Measurements from ENCODE around the gene NME9.

Gene NME9

GRCh38 chr3:138374573-138375134, 45.0 kb upstream of the NME9 start:
- no peak for DNase-seq (ENCODE audit: low read depth)
- TF ChIP-seq, protein P1, sequence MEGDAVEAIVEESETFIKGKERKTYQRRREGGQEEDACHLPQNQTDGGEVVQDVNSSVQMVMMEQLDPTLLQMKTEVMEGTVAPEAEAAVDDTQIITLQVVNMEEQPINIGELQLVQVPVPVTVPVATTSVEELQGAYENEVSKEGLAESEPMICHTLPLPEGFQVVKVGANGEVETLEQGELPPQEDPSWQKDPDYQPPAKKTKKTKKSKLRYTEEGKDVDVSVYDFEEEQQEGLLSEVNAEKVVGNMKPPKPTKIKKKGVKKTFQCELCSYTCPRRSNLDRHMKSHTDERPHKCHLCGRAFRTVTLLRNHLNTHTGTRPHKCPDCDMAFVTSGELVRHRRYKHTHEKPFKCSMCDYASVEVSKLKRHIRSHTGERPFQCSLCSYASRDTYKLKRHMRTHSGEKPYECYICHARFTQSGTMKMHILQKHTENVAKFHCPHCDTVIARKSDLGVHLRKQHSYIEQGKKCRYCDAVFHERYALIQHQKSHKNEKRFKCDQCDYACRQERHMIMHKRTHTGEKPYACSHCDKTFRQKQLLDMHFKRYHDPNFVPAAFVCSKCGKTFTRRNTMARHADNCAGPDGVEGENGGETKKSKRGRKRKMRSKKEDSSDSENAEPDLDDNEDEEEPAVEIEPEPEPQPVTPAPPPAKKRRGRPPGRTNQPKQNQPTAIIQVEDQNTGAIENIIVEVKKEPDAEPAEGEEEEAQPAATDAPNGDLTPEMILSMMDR (IDR thresholded peaks at IDR 0.05; ENCODE audit: insufficient read depth, low read depth, low read length, missing control alignments) = no peak
- no peak overlapping the region for H3K4me3 ChIP-seq (ENCODE audit: low read length)

DNA sequence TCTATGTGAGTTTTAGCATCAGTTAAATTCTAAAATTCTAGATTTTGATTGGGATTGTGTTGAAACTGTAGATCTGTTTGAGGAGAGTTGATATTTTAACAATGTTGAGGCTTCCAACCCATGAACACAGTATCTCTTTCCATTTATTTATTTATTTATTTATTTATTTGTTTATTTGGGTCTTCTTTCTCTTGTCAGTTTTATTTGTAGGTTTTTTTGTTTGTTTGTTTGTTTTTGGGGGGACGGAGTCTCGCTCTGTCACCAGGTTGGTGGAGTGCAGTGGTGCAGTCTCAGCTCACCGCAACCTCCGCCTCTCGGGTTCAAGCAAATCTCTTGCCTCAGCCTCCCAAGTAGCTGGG, 44.1 kb upstream of the NME9 start:
- DNase-seq (ENCODE audit: low read depth) = no peak
- TF ChIP-seq, protein P1 (IDR thresholded peaks at IDR 0.05; ENCODE audit: insufficient read depth, low read depth, low read length, missing control alignments) = no peak
- no peak overlapping the region for H3K4me3 ChIP-seq (ENCODE audit: low read length)

DNA sequence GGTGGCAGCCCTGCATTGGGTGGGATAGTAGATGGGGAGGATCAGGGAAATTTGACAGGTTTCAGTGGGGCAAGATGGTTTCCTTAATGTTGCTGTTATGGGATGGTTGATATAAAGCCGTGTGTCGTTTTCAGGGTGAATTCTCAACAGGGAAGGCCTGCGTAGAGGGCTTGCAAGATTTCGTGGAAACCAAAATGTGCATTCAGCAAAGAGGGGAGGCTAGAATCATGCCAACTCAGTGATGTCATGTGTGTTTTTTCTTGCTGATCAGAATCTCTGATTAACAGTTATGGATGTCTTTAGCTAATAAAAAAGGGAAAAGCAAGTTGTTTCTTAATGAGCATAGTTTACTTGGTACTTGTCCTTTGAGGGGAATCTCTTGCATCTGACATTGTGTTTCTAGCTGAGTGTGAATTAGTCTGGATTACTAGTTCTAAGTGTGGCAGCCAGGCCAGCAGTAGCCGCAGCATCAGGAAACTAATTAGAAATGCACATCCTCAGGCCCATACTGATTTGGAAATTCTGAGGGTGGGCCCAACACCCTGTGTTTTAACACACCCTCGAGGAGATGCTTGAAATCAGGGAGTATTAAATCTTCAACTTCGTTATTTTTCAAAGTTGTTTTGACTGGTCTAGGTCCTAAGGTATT, 43.6 kb upstream of the NME9 start:
- TF ChIP-seq, protein P1 (IDR thresholded peaks at IDR 0.05; ENCODE audit: insufficient read depth, low read depth, low read length, missing control alignments) = no peak
- no peak for DNase-seq (ENCODE audit: low read depth)

DNA sequence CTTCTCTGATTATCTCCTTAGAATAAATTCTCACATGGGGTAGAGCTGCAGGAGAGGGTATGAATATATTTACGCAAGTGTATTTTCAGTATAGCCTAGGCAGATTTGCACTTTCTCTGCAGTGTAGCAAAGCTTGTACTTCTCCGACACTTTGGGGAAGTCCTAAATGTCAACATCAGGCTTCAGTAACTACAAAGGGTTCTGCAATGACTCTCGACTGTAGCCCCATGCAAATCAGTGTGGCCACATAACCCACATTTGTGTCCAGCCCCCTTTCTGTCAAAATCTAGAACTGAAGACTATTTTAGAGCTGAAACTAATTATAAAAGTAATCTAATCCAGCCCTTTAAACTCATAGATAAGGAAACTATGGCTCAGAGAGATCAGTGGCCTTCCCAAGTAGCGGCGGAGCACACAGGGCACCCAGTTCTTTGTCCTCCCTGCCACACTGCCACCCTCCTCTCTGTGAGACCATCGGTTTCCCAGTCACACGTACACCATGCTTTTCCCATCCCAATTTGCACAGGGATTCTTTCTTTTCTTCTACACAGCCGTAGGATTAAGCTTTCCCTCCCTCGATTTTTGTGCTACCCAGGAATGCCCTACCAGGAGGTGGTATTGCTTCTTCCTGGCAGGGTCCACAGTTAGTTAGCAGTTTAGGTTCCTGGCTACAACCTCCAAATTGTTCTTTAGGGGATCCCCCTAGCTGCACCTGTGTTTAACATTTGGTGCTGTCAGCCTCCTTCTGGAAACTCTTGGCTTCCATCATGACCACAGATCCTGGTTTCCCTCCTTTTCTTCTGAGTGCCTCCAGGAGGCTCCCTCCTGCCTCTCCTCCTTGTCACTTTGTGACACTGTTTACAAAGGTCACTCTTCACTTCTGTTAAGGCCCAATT, 41.7 kb upstream of the NME9 start:
- no peak overlapping the region for H3K4me3 ChIP-seq (ENCODE audit: low read length)
- TF ChIP-seq, protein P1 (IDR thresholded peaks at IDR 0.05; ENCODE audit: insufficient read depth, low read depth, low read length, missing control alignments) = no peak
- DNase-seq (ENCODE audit: low read depth) = no peak

More for the DNA sequence above, 43.6 kb upstream of the NME9 start:
- no peak overlapping the region for H3K4me3 ChIP-seq (ENCODE audit: low read length)

GRCh38 chr3:138370321-138370720, 40.7 kb upstream of the NME9 start:
- H3K4me3 ChIP-seq (ENCODE audit: low read length) = no peak overlapping the region
- TF ChIP-seq, protein P1 (IDR thresholded peaks at IDR 0.05; ENCODE audit: insufficient read depth, low read depth, low read length, missing control alignments) = no peak
- no peak for DNase-seq (ENCODE audit: low read depth)

DNA sequence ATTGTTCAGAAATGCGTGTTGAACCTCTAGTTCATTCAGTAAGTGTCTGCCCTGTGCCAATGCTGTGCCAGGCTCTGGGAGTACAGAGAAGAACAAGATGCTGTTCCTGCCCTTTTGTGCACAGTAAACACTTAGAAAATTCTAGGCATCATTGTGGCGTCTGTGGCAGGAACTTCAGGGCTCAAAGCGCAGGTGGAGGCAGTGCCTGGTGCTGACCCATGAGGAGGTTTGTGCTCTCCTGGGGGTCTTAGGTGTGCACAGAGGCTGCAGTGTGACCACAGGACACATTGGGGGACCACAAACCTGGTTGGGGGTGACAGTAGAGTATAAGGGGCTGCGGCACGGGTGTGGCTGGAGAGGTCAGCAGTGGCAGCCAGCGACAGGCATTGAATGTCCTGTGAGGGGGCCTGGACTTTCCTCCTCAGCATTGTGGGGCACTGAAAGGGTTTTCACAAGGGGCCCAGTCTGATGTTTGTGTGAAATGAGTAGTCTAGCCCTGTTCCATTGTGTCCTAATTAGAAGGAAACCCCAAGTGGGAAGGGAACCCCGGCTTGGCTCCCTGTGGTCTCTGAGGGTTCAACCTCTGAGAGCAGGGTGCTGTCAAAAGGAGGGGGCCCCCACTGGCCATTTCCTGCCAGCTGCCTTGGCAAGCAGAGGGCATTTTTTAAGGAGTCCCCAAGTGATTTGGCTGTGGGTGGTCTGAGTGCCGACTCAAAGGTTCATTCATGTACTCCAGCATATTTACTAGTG, 39.7 kb upstream of the NME9 start:
- no peak for DNase-seq (ENCODE audit: low read depth)
- TF ChIP-seq, protein P1 (IDR thresholded peaks at IDR 0.05; ENCODE audit: insufficient read depth, low read depth, low read length, missing control alignments) = no peak
- H3K4me3 ChIP-seq (ENCODE audit: low read length) = no peak overlapping the region

Data from epithelial cell of esophagus (primary cell).